Islet precursor cell (in vitro differentiated cells): ENCODE results near the gene OR3A2.
"Not testable (repeated sequence)": the region's sequence is repeated elsewhere in the genome, so short reads cannot be mapped to it uniquely, and the experiment has no call there.

Experiments
- DNase-seq: peaks from one replicate; pipeline ENCODE4 v3.0.0-alpha.2; 2018

OR3A2 gene

DNA sequence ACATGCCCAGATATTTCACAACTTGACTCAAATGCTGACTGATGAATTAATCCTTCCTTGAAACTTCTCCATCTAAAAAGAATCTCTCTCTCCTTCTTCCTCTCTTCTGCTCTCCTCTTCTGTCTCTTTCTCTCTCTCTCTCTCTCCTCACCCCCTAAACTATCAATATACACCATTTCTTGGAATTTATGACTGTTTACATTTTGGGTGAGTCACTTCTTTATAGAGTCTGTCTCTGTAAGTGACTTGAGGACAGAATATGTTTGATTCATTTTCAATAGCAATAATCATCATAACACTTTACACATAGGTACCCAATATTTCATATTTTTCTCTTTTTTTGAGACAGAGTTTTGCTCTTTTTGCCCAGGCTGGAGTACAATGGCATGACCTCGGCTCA lies 103.2 kb downstream of the OR3A2 start:
- no peak for DNase-seq

DNA sequence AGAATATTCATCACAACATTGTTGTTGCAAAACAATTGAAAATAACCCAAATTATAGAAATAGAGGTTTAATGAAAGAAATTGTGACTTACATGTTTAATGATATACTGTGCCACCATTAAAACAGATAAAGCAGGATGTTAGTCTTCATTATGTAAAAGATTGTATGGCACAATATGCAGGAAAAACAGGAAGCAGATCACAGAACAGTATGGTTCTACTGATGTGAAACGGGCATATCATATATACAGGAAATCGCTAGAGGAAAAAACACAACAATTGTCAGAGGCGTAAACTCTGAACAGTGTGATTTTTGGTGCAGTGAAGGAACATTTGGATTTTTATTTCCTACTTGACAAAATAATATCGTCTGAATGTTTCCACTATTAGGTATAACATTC lies 110.0 kb downstream of the OR3A2 start:
- no peak for DNase-seq

DNA sequence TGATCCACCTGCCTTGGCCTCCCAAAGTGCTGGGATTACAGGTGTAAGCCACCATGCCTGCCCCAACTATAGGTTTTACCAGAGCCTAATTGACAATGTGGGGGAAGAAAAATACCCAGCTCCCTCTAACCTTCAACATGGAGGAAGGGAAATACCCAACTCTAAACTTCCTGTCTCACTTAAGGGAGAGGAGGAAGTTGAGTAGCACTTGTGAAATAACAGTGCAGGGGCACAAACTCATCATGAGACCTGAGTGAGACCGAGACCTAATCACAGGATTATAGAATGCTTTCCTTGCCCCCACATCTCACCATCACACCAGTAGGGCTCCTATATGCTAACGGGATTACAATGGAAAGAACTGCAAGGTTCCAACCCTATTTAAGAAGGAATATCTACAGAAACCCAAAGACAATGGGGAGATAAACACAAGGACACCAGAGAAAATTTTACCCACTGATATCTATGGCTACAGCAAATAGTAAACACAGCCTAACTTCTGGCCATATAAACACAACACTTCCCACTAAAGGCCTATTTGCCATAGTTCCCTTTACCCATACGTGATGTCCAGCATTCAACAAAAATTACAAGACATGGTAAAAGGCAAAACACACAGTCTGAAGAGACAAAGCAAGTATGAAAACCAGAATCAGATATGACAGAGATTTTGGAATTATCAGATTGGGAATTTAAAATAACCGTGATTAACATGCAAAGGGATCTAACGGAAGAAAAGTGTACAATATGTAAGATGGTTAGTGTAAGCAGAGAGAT lies 114.8 kb downstream of the OR3A2 start:
- no peak for DNase-seq

DNA sequence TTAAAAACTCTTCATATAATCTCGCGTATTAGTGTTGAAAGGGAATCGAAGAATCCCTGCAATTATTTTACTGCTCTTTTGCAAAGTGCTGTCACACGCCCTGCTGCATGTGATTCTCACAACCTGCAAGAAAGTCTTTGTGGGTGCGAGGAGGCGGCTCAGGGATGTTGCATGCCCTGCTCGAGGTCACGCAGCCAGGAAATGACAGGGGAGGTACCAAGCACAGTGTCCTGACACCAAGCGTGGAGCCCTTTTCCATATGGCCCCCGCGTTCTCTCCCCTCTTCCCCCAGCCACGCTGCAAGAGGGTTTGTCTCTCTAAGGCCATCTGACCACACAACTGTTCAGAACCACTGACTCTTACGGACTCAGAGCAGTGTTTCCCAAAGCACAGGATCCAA lies 125.5 kb downstream of the OR3A2 start:
- DNase-seq, result no peak

DNA sequence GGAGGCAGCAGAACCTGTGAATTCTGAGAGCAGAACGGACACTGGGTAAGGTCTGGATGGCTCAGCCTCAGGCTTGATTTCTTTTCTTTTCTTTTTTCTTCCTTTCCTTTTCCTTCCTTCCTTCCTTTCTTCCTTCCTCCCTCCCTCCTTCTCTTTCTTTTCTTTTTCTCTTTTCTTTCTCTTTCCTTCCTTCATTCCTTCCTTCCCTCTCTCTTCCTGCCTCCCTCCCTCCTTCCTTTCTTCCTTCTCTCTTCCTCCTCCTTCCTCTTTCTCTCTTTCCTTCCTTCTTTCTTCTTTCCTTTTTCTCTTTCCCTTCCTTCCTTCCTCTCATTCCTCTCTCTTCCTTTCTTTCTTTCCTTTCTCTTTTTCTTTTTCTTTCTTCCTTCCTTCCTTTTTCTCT lies 125.9 kb downstream of the OR3A2 start:
- DNase-seq, result no peak

DNA sequence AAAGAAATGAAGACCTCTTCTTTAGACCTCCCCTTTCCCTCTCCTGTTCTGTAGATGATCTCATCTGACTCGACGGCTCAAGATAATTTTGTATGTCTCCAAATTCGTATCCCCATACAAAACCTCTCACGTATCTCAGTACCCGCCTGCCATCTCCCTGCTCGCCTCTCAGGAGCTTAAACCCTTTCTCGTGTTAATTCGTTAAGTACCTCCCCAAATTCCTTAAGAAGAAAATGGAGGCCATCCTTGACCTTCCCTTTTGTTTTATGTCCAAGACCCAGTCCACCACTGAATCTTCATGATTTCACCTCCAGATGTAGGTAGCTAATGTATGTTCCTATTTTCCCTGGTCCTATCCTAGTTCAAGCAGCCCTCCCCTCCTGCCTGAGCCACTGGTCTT lies 129.5 kb downstream of the OR3A2 start:
- no peak for DNase-seq

DNA sequence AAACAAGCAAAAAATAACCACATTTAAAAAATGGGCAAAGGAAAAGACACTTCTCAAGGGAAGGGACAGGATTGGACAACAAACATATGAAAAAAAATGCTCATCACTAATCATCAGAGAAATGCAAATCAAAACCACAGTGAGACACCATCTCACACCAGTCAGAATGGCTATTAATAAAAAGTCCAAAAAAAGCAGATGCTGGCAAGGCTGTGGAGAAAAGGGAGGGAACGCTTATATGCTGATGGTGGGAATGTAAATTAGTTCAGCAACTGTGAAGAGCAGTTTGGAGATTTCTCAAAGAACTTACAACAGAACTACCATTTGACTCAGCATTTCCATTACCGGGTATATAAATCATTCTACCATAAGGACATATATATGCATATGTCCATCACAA lies 137.1 kb downstream of the OR3A2 start:
- DNase-seq, result not testable (repeated sequence)

DNA sequence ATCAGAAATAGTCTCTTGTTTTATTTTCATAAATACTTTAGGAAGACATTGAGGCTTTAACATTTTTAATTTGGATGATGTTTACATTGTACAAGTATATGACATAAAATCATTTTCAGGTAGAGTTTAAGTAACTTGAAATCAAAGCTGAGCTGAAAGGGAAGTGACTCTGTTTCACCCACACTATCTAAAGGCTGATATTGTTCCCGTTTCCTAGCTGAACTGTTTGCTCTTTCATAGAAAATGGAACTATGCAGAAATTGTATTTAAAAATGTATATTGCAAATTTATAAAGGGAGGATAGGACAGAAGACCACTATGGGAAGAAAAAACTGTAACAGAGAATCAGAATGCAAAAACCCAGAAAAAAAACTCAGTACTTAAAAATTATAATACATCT lies 141.3 kb downstream of the OR3A2 start:
- not testable (repeated sequence) for DNase-seq

DNA sequence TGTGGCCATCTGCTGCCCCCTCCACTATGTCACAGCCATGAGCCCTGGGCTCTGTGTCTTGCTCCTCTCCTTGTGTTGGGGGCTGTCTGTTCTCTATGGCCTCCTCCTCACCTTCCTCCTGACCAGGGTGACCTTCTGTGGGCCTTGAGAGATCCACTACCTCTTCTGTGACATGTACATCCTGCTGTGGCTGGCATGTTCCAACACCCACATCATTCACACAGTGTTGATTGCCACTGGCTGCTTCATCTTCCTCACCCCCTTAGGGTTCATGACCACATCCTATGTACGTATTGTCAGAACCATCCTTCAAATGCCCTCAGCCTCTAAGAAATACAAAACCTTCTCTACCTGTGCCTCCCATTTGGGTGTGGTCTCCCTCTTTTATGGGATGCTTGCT lies 145.1 kb downstream of the OR3A2 start:
- DNase-seq, result not testable (repeated sequence)

DNA sequence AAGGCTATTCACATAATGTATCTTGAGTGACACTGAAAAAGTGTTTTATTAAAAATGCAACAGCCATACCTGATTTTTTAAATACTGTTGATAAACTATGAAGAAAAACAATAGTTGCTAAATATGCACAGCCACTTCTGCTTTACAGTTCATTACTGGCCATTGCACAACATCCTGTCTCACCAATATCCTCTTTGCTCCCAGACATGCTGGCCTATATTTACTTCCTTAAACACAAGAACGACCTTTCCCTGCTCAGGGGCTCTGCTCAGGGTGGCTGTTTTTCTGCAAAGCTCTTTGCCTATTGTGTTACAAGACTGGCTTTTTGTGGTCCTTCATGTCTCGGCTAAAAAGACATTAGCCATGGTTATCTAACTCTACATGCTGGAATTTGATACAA lies 147.4 kb downstream of the OR3A2 start:
- not testable (repeated sequence) for DNase-seq

DNA sequence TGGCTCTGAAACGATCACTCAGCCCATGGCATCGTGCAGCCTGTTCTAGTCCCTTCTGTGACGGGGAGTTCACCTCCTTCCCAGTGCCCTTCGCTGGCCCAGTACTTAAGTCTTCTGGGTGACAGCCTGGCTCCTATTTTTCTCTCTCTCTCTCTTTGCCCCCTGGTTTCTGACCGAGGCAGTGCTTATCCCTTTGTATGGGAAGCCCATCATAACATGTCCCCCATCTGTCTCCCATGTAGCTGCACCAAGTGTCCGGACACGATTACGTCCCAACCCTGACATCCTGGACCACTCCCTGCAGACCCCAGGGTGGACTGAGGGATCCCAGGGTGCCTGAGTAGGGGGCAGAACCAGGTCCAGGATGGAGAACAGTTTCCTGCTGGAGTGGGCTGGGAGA lies 153.8 kb downstream of the OR3A2 start:
- not testable (repeated sequence) for DNase-seq
